ENCODE measurements around the gene MRPS18B. TPM values are rescaled to one million over a fixed set of nuclear protein-coding genes. Genes with fewer than 3 reads are reported as not detected.

Gene MRPS18B
- total and polyA plus RNA-seq, 2 of the 13 experiments (the other 11 are each of a cell fraction or from before 2014, with no cell fraction given), result 125 to 131 TPM

DNA sequence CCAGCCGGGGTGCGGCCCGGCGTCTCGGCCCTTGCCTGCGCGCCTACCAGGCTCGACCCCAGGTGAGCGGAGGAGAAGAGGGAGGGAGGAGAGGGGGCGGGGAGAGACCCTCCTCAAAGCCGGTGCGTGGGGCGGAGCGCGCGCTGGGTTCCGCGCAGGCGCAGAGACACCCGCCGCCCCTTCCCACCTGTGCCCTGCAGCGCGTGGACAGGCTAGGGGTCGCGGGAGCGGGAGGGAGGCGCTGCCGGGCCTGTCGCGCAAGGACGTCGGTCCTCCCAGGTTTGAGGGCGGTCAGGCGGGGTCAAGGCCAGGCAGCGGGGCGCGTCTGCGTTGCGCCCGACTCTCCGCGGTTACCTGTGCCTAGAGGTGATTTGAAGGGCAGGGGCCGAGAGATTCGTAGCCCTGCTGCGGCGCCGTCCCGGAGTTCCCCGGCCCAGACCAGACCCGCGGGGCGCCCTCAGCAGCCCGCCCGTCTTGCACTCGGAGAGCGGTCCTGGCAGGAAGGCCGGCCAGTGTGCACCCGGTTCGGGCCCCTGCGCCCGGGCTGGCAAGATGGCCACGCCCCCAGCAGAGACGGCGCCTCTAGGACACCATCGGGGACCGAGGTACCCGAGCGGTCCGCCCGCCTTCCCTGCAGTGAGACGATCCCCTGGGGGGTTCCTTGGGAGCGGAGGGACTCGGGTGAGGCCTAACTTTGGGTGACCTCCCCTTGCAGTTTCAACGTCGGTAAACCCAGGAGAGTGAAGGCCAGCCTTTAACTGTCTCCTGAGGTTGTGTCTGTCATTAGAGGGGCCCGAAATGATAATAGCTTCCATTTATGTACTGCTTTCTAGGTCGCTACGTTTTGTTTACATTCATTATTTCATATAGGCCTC, 29.8 kb downstream of the MRPS18B start (continued):
- TF ChIP-seq, protein P1, sequence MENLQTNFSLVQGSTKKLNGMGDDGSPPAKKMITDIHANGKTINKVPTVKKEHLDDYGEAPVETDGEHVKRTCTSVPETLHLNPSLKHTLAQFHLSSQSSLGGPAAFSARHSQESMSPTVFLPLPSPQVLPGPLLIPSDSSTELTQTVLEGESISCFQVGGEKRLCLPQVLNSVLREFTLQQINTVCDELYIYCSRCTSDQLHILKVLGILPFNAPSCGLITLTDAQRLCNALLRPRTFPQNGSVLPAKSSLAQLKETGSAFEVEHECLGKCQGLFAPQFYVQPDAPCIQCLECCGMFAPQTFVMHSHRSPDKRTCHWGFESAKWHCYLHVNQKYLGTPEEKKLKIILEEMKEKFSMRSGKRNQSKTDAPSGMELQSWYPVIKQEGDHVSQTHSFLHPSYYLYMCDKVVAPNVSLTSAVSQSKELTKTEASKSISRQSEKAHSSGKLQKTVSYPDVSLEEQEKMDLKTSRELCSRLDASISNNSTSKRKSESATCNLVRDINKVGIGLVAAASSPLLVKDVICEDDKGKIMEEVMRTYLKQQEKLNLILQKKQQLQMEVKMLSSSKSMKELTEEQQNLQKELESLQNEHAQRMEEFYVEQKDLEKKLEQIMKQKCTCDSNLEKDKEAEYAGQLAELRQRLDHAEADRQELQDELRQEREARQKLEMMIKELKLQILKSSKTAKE (CRISPR knock-in tag; IDR thresholded peaks at IDR 0.05; ENCODE audit: borderline replicate concordance), result peak; percentile 93
- TF ChIP-seq, protein P2, sequence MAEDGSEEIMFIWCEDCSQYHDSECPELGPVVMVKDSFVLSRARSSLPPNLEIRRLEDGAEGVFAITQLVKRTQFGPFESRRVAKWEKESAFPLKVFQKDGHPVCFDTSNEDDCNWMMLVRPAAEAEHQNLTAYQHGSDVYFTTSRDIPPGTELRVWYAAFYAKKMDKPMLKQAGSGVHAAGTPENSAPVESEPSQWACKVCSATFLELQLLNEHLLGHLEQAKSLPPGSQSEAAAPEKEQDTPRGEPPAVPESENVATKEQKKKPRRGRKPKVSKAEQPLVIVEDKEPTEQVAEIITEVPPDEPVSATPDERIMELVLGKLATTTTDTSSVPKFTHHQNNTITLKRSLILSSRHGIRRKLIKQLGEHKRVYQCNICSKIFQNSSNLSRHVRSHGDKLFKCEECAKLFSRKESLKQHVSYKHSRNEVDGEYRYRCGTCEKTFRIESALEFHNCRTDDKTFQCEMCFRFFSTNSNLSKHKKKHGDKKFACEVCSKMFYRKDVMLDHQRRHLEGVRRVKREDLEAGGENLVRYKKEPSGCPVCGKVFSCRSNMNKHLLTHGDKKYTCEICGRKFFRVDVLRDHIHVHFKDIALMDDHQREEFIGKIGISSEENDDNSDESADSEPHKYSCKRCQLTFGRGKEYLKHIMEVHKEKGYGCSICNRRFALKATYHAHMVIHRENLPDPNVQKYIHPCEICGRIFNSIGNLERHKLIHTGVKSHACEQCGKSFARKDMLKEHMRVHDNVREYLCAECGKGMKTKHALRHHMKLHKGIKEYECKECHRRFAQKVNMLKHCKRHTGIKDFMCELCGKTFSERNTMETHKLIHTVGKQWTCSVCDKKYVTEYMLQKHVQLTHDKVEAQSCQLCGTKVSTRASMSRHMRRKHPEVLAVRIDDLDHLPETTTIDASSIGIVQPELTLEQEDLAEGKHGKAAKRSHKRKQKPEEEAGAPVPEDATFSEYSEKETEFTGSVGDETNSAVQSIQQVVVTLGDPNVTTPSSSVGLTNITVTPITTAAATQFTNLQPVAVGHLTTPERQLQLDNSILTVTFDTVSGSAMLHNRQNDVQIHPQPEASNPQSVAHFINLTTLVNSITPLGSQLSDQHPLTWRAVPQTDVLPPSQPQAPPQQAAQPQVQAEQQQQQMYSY (CRISPR knock-in tag; IDR thresholded peaks at IDR 0.05), result 0 out of 2 replicates have a peak, but pooled peaks have one; percentile 58
- TF ChIP-seq, protein P3, sequence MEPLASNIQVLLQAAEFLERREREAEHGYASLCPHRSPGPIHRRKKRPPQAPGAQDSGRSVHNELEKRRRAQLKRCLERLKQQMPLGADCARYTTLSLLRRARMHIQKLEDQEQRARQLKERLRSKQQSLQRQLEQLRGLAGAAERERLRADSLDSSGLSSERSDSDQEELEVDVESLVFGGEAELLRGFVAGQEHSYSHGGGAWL (CRISPR knock-in tag; IDR thresholded peaks at IDR 0.05), result peak; percentile 95
- TF ChIP-seq ZSCAN9 (CRISPR knock-in tag; IDR thresholded peaks at IDR 0.05; ENCODE audit: borderline replicate concordance) (peak; percentile 11; the same call in 1 of the 2 replicates), PLRG1 (conservative IDR thresholded peaks at IDR 0.05) (no peak), ZNF234 (CRISPR knock-in tag; conservative IDR thresholded peaks at IDR 0.05) (peak; percentile 92; the same call in 1 of the 2 replicates), ZFP62 (CRISPR knock-in tag; IDR thresholded peaks at IDR 0.05) (no peak), ZNF331 (CRISPR knock-in tag; IDR thresholded peaks at IDR 0.05) (peak; percentile 60), SIN3A (IDR thresholded peaks at IDR 0.05; ENCODE audit: borderline replicate concordance, low read depth, low read length) (peak; percentile 64; the same call in 1 of the 2 replicates), ZNF124 (CRISPR knock-in tag; IDR thresholded peaks at IDR 0.05) (no peak; the same call in 1 of the 2 replicates), CCDC6 (CRISPR knock-in tag; IDR thresholded peaks at IDR 0.05) (peak; percentile 87), ZFP41 (CRISPR knock-in tag; IDR thresholded peaks at IDR 0.05; ENCODE audit: borderline replicate concordance) (peak; percentile 87), HNRNPH1 (optimal IDR thresholded peaks at IDR 0.05; ENCODE audit: low read depth, low read length) (no peak)
- TF ChIP-seq, protein P4, sequence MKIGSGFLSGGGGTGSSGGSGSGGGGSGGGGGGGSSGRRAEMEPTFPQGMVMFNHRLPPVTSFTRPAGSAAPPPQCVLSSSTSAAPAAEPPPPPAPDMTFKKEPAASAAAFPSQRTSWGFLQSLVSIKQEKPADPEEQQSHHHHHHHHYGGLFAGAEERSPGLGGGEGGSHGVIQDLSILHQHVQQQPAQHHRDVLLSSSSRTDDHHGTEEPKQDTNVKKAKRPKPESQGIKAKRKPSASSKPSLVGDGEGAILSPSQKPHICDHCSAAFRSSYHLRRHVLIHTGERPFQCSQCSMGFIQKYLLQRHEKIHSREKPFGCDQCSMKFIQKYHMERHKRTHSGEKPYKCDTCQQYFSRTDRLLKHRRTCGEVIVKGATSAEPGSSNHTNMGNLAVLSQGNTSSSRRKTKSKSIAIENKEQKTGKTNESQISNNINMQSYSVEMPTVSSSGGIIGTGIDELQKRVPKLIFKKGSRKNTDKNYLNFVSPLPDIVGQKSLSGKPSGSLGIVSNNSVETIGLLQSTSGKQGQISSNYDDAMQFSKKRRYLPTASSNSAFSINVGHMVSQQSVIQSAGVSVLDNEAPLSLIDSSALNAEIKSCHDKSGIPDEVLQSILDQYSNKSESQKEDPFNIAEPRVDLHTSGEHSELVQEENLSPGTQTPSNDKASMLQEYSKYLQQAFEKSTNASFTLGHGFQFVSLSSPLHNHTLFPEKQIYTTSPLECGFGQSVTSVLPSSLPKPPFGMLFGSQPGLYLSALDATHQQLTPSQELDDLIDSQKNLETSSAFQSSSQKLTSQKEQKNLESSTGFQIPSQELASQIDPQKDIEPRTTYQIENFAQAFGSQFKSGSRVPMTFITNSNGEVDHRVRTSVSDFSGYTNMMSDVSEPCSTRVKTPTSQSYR (CRISPR knock-in tag; IDR thresholded peaks at IDR 0.05; ENCODE audit: borderline replicate concordance), result peak; percentile 69
- TF ChIP-seq, protein P5, sequence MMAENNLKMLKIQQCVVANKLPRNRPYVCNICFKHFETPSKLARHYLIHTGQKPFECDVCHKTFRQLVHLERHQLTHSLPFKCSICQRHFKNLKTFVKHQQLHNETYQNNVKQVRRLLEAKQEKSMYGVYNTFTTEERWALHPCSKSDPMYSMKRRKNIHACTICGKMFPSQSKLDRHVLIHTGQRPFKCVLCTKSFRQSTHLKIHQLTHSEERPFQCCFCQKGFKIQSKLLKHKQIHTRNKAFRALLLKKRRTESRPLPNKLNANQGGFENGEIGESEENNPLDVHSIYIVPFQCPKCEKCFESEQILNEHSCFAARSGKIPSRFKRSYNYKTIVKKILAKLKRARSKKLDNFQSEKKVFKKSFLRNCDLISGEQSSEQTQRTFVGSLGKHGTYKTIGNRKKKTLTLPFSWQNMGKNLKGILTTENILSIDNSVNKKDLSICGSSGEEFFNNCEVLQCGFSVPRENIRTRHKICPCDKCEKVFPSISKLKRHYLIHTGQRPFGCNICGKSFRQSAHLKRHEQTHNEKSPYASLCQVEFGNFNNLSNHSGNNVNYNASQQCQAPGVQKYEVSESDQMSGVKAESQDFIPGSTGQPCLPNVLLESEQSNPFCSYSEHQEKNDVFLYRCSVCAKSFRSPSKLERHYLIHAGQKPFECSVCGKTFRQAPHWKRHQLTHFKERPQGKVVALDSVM (CRISPR knock-in tag; IDR thresholded peaks at IDR 0.05), result peak; percentile 82

Data from HepG2 (cell line).